GM13976 (cell line): Measurements from ENCODE around the gene ARAP2.

Source experiments
- DNase-seq: peaks from one replicate; pipeline ENCODE4 v3.0.0; 2012; ENCODE audit warnings: low spot score
- CTCF ChIP-seq: IDR thresholded peaks from 2 replicates; pipeline ENCODE4 v1.5.1; 2012; ENCODE audit warnings: borderline replicate concordance, mild to moderate bottlenecking; ENCODE audit not compliant: insufficient read depth; ENCODE audit errors: extremely low read depth, missing control alignments, control extremely low read depth
- in situ Hi-C: fragments of 300-500 bp; cut with MboI; formaldehyde crosslinking; loops from one replicate; pipeline ENCODE4 v1.12.0; 2022; ENCODE audit warnings: low sequenced_read_pairs, mixed read lengths, inconsistent platforms; ENCODE audit not compliant: unreplicated experiment

ARAP2 gene

GRCh38 chr4:36046026-36046425, 198.3 kb downstream of the ARAP2 start:
- no peak for DNase-seq
- in situ Hi-C loops, result no loop called here
- no peak for TF ChIP-seq CTCF

GRCh38 chr4:36043901-36044300, 200.4 kb downstream of the ARAP2 start:
- in situ Hi-C loops, result no loop called here
- DNase-seq, result no peak
- no peak for TF ChIP-seq CTCF

- no peak for TF ChIP-seq CTCF
- in situ Hi-C loops, result no loop called here
- no peak for DNase-seq
Observed at GRCh38 chr4:36043241-36043640, 201.1 kb downstream of the ARAP2 start.

DNA sequence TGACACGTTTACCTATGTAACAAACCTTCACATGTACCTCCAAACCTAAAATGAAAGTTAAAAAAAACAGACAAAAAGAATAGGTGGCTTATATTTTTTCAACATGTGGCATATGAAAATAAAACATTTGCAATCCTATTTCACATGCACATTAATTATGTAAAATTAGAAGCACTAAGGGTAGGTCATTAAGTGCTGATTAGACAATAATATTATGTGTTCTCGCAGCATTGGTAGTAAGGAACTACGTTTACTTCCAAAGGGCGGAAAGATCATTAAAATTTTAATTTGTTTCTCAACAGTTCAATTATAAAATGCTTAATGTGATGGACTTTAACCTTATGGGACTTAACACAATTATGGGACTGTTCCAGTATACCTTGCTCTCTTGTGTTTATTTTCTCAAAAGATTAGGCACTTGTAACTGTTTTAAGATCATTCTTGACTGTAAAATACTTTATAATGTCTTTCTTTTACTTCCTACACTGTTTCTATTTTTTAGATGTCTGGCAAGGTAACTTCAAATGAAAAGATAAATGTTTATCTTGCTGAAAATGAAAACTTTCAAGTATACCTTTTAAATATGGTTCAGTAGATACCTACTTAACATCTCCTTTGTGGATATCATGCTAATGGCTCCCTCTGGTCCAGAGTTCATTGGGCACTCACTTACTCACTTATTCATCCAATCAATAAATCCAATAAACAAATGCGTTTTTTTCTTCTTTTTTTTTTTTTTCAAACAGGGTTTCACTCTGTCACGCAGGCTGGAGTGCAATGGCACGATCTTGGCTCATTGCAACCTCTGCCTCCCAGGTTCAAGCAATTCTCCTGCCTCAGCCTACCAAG, 202.0 kb downstream of the ARAP2 start:
- in situ Hi-C loops, result no loop called here
- no peak for DNase-seq
- no peak for TF ChIP-seq CTCF

GRCh38 chr4:36041340-36041739, 203.0 kb downstream of the ARAP2 start:
- no peak for DNase-seq
- in situ Hi-C loops, result no loop called here
- no peak for TF ChIP-seq CTCF

- no peak for DNase-seq
- in situ Hi-C loops, result no loop called here
- TF ChIP-seq CTCF, result no peak
Observed at GRCh38 chr4:36039026-36039425, 205.3 kb downstream of the ARAP2 start.
